Mesenteric fat pad (tissue), 1 donor: Measurements from ENCODE around the gene ZNF385A. TPM values are rescaled to one million over a fixed set of nuclear protein-coding genes. Genes with fewer than 3 reads are reported as not detected.
A peak's percentile ranks its signal among the peaks of the same experiment; 100 is the strongest.

Experiments
- DNase-seq: peaks from one replicate; pipeline ENCODE4 v3.0.0-alpha.2; 2020; ENCODE audit warnings: low spot score
- total RNA-seq: library from RNA; stranded (reverse); fragmentation: NEBNext Ultra II Directional; extraction: Animal tissue kit (Norgen Biotek cat#: 25700); gene quantifications from one replicate; pipeline ENCODE4 v1.2.1, GENCODE V29; 2021
- donor health status: DM: yes; HTN: yes; CAD: no.

ZNF385A gene
- total RNA-seq, 1 donor from 2014 or later = 31.9 TPM

DNA sequence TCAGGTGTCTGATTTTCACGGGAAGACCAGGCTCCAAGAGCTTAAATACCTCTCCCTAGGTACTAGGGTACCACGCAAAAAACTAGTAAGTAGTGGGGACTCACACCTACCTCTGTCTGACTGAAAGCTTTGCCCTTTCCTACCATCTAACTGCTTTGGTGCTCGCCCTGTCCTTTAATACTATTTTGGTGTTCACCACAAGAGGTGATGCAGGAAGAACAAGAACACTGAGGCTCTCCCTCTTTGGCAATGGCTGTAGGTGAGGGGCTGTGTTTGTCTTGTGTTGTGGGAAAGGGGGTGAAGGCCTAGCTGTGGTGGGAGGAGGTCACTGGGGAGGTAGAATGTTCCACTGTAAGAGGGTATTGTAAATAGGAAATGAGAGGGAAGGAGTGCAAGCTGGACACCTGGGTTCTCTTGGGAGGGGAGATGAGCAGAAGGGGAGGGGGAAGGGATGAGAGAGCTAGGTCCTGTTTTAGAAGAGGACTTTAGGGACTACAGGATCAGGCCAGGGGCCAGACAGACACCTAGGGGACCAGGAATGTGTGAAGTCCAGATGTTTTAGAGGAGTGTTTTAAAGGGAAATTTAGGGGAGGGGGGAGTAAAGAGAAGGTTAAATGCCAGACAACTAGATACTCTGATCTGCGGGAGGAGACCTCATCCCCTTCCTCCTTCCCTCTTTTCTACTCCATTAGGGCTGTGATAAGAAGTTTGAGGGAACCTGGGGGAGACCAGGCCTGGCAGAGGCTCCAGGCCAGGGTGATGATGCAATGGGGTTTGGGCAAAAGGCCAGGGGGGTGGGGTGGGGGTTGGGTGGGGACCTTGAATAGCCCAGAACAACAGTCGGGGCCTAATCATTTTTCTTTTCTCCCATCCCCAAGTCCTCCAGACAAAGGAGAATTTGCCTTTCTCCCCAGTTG is 32.4 kb upstream of the ZNF385A start:
- peak; percentile 47 for DNase-seq

DNA sequence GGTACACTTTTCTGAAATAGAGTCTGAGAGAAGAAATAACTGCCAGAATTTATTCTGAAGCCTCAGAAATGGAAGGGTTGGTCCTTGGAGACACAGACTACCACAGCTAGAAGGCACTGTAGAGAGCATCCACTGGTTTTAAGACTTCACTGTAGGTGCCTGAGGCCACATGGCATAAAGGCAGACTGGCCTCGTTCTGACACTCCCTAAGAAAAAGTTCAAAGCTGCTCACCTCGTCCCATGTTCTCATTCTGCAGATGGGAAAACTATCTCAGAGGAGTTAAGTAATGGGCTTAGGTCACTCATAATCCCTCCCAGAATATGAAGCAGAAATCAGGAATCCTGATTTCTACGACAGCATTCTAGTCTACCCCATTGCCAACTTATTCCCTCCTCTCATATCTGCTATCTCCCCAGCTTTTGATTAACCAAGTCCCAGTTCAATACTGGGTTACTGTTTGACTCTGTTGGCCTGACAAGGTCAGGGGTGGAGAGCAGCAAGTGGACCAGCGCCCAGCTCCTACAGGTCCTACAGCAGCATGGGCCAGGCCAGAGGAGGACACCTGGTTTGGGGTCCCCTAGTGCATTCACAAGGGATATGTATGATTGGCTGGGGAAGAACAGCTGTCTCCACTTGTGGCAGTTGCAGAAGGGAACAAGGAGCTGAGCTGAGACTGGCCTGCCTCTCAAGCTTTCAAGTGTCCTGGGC is 30.8 kb upstream of the ZNF385A start:
- no peak for DNase-seq

DNA sequence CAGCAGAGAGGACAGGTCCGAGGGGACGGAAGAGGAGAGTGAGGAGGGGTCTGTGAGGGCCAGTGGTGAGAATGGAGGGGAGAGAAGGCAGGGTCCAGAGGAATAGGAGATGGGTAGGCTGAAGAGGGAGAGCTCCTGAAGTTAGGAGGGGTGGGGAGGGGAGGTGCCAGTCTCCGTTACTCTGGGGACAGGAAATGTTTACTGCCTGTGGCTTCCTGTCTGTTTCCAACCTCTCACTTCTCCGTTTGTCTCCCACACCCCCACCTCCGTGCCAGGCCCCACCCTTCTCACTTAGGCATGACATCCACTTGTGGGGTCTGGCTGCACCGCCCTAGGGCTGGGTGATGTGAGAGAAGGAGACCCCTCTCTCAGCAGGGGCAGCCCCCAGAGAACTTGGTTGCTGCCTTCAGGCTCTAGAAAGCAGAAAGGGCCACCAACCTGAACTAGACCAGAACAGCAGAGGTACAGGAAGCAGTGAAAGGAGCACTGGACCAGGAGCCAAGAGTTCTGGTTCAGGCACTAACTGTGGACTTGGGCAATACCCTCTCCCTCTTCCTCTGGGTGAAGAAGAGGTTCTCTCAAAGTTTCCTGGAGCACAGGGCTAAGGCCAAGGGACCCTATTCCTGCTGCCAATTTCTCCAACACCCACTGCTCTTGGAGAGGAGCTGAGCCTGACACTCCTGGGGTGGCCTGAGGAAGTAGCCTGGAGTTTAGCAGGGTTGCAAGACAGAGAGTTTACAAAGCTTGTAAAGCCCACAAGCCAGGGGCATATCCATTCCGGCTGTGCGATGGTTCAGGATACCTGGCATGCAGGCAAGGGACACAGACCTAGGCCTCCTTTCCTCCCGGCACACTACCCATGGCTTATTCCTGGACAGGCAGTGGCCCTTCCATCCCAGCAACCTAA is 29.0 kb upstream of the ZNF385A start:
- no peak for DNase-seq

DNA sequence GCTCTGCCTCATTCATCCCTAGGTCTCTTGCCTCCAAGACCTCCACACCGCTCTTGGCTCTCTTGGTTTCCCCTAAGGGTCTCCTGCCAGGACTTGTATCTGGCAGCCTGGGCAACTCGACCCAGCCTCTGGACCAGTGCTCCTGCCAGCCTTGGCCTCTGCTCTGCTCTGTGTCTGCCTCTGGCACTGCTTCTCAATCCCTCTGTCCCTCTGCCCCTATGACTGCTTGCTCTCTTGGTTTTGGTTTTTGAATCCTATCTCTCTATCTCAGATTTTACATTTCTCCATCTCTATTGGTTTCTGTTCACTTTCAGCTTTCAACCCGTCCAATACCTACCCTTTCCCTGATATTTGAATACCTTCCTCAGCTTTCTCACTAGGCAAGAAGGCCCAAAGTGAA is 28.3 kb upstream of the ZNF385A start:
- no peak for DNase-seq

- DNase-seq = no peak
Observed at GRCh38 chr12:54412348-54412747, 27.8 kb upstream of the ZNF385A start.

DNA sequence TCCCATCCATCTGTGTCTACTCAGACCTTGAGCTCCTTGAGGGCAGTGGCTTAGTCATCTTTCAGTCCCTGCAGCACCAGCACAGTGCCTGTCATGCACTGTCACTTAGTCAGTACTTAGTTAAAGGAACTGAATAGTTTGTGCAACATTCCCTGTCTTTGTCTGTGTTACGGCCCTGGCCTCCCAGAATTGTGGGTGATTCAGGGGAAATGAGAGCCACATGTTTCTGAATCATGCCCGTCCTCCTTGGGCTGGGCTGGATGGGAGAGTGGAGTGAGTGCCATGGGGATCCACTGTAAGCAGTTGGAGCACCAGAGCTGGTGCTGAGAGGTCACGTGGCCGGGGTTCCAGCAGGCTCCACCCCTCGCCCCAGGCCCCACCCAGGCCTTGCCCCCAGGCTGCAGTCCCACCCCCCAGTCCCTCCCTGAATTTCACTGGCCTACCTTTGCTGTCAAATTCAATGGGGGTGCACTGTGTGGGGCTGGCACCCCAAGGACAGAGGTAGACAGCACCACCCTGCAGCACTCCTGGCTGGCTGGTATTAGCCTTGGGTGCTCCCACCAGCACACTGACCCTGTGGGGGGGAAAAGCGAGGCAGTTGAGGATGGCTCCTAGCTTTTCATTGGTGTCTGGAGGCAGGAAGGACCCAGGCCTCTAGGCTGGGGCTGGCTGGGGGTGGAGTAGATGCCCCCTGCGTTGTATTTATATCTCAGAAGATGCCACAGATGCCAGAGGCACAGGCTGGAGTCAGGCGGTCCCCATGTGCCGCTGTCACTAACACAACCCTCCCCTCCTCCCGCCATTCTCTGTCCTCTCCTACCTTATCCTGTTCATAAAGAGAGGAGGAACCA is 27.1 kb upstream of the ZNF385A start:
- no peak for DNase-seq

- DNase-seq = no peak
Observed at GRCh38 chr12:54409267-54409666, 24.7 kb upstream of the ZNF385A start.

- DNase-seq = no peak
Observed at GRCh38 chr12:54407183-54407905, 22.8 kb upstream of the ZNF385A start.

DNA sequence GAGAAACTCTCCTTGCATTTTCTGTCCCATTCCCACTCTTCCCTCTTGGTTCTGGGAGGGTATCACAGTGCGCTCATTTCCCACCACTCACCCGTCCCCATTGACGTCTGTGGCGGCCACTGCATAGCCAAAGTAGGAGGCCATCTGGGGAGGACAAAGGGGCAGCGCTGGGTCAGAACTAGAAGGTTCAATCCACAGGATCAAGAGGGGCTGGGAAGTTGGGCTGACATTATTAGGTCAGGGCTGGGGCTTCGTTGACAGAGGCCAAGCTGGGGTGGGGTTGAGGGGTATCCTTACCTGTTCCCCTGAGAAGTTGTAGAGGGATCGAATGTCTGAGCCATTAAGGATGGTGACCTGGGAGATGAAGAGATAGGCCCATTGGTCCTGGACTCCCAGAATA is 21.0 kb upstream of the ZNF385A start:
- DNase-seq = no peak

DNA sequence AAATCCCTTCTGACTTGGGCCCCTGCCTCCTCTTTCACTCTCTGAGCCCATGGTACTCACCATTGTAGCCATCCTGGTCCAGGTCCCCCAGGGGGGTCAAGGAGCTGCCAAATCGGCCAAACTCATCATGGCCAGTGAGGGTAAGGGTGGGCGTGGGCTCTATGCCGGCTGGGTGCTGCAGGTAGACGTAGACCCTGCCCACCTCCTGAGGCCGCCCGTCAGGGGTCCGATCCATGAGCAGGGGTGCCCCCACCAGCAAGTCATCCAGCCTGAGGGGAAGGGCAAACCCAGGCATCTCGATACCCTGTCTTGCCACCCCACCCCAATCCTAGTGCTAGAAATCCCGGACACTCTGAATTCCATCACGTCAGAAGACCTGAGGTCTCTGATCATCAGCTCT is 20.6 kb upstream of the ZNF385A start:
- no peak for DNase-seq

GRCh38 chr12:54404061-54405004 is 19.8 kb upstream of the ZNF385A start:
- no peak for DNase-seq

DNA sequence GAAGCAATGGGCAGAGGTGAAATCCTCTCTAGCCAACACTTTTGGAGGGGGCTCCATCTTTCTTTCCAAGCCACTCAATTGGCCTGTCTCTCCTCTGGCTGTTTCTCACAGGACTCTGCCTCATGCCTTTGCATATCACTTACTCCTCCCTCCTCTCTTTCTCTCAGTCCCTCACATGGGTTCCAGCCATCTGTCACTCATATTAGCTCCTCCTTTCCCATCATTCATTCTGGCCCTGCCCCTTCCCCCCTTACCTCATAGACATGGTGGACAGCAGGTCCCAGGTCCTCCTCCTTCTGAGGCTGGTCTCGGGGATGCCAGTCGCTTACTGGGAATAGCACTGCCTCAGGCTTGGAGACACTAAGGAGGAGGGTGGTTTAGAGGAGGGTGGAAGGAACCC is 16.6 kb upstream of the ZNF385A start:
- DNase-seq = no peak

GRCh38 chr12:54398995-54399793 is 14.7 kb upstream of the ZNF385A start:
- no peak for DNase-seq

DNA sequence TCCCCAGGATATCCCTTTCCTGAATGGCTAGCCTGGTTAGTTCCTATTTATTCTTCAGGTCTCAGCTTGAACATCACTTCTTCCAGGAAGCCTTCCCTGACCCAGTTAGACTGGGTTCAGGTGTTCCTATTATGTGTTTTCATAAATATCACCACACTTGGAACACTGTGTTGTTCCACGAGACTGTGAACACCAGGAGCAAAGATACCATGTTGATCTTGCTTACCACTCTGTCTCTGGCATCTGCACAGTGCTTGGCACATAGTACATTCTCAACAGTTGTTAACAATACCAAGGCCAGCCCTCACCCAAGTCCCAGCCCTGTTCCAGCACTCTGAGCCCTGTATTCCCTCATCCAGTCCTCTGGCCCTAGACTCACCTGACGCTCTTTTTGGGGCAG is 13.7 kb upstream of the ZNF385A start:
- DNase-seq = no peak

DNA sequence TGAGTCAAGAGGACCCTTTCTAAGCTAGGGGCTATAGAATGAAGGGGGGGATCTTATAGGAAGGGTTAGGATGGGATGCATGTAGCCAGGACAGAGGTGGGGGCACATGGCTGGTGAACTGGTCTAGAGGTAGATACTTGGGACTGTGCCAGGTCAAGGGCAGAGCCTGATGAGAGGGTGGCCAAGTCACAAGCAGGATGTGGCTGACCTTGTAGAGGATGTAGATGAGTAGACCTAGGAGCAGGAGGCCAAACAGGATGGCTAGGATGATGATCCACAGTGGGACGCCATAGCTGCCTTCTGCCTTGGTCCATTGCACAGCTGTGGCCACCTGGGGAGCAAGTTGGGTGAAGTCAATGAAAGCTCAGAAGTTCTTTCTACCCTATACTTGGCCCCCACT is 12.6 kb upstream of the ZNF385A start:
- no peak for DNase-seq

DNA sequence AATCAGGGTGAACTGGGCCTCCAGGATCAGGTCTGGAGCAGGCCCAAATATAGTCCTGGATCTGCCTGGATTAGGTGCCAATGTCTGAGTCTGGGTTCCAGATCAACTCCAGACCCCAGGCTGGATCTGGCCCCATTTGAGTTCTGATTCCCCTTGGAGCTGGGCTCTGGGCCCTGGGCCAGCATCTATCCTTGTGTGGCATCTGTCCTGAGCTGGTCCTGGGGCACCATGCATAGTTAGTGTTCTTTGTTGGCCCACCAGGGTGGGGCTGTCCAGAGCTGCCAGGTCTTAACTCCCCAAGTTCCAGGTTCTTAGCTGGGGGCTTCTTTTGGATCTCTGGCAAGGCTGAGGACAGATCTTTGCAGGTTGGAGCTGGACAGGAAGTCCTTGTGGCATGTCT is 11.0 kb upstream of the ZNF385A start:
- no peak for DNase-seq

DNA sequence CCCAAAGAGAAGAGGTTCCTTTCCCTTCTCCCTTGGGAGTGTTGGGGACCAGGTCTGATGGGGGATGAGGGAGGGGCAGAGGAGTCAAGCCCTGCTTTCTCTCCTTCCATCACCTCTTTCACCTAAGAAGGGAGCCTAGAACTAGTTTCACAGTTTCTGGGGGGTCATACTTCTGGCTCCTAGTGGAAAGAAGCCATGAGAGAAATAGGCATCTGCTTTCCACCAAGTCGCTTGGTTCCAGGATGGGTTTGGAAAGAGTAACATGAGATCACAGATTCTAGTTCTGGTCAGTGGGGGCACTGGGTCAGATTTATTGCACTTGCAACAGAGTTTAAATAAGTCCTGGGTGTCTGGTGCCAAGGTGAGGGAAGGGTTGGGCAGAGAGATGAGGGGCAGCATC is 10.5 kb upstream of the ZNF385A start:
- DNase-seq = no peak

DNA sequence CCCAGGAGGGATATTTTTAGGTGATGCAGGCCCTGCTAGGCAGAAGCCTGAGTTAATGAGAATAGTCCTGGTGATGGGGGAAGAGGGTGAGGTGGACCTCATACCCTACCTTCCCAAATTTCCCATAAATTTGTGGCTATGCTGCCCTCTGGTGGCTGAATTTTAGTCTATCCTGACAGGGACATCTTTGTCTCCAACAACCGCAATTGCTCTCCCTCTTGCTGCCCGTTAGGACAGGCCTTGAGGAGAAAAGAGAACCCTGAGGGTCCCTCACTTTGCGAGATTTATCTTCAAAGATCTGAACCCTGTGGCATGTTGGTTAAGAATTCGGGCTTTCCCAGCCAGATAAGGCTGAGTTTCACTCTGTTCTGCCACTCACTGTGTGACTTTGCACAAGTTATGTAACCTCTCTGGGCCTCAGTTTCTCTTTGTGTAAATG is 9.8 kb upstream of the ZNF385A start:
- no peak for DNase-seq
